GM18870 (cell line): ENCODE results near the gene CYS1.
"Not testable (repeated sequence)": the region's sequence is repeated elsewhere in the genome, so short reads cannot be mapped to it uniquely, and the experiment has no call there.

ENCODE experiments used
- ATAC-seq: cut with Tn5 transposase; IDR thresholded peaks from one replicate; pipeline ENCODE4 v1.9.1; 2021; ENCODE audit warnings: moderate library complexity; ENCODE audit not compliant: unreplicated experiment

The CYS1 gene

GRCh38 chr2:10094271-10094814, 14.1 kb upstream of the CYS1 start:
- no peak for ATAC-seq

GRCh38 chr2:10091889-10092244, 11.7 kb upstream of the CYS1 start:
- not testable (repeated sequence) for ATAC-seq

- ATAC-seq: no peak
These were observed 11.1 kb upstream of the CYS1 start for GRCh38 chr2:10091182-10091888.

GRCh38 chr2:10089565-10090190, 9.5 kb upstream of the CYS1 start:
- peak; percentile 50 for ATAC-seq

GRCh38 chr2:10087360-10087759, 7.1 kb upstream of the CYS1 start:
- ATAC-seq: no peak

- no peak for ATAC-seq
These were observed 6.7 kb upstream of the CYS1 start for GRCh38 chr2:10086950-10087349.

GRCh38 chr2:10085668-10086059, 5.5 kb upstream of the CYS1 start:
- ATAC-seq: no peak

- no peak for ATAC-seq
These were observed 4.9 kb upstream of the CYS1 start for GRCh38 chr2:10085043-10085667.

- no peak for ATAC-seq
These were observed 4.1 kb upstream of the CYS1 start for GRCh38 chr2:10084223-10084865.

GRCh38 chr2:10083692-10084211, 3.5 kb upstream of the CYS1 start:
- peak; percentile 40 for ATAC-seq

GRCh38 chr2:10083046-10083445, 2.8 kb upstream of the CYS1 start:
- no peak for ATAC-seq

- no peak for ATAC-seq
These were observed 509 bp upstream of the CYS1 start for GRCh38 chr2:10080536-10081304.

GRCh38 chr2:10079266-10079869, 843 bp downstream of the CYS1 start:
- no peak for ATAC-seq

- ATAC-seq: no peak
These were observed 1.4 kb downstream of the CYS1 start for GRCh38 chr2:10078704-10079265.

GRCh38 chr2:10078001-10078400, 2.2 kb downstream of the CYS1 start:
- no peak for ATAC-seq

GRCh38 chr2:10076988-10077527, 3.2 kb downstream of the CYS1 start:
- ATAC-seq: no peak

GRCh38 chr2:10076511-10076910, 3.7 kb downstream of the CYS1 start:
- no peak for ATAC-seq

GRCh38 chr2:10075571-10076209, 4.5 kb downstream of the CYS1 start:
- ATAC-seq: no peak

- no peak for ATAC-seq
These were observed 5.1 kb downstream of the CYS1 start for GRCh38 chr2:10075101-10075500.
